ENCODE measurements around the gene RHBDD3. TPM values are rescaled to one million over a fixed set of nuclear protein-coding genes. Genes with fewer than 3 reads are reported as not detected.

RHBDD3 gene
- total and polyA plus RNA-seq, 2 of the 4 experiments (the other 2 are of a cell fraction) = 5.7 to 21.5 TPM

DNA sequence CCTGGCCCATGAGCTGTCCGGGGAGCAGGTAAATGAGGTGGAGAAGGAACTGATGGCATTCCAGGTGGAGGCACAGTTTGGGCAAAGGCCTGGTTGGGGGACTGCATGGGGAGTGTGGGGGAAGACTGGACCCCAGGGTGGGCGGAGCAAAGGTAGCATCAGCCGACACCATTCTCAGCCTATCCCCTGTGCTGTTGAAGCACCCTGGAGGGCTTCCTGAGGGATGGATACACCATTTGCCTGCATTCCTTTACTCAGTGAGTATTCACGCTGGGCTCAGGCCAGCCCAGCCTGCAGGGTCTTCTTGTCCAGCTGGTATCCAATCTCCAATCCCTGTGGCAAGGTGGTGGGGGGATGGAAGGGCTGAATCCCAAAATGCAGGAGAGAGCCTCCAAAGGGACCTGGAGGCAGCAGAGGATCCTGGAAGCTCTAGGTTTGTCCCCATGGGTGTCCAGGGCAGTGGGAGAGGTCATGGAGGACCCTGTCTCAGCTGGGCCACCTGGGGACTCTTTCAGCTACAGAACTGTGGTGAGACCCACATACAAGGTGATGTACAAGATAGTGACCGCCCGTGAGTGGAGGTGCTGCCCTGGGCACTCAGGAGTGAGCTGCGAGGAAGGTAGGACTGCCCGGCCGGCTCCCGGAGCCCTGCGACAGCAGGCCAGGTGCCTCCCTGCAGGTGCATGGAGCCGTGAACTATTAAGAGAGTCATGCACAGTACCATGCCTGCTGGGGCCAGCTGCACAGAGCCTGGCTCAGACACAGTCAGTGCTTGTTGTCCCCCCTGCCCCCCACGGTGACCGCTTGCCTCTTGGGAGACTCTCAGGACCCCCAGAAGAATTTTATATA lies 52.5 kb downstream of the RHBDD3 start:
- H3K9me1 ChIP-seq (ENCODE audit: insufficient read depth, low read length) = no peaks in the 10 kb centered on the region
- no TSS peak for BruUV-seq (replicated peaks)
- no peak overlapping the region for H2AFZ ChIP-seq (replicated peaks; ENCODE audit: low read length, poor library complexity)
- no peak overlapping the region for H2BK5ac ChIP-seq (ENCODE audit: low read depth, low read length, poor library complexity, severe bottlenecking)
- H2AK9ac ChIP-seq (replicated peaks; ENCODE audit: low read depth, low read length, poor library complexity) = peak overlapping the region; percentile 14
- no peaks in the 10 kb centered on the region for H3K79me1 ChIP-seq (ENCODE audit: low read depth in 1 of 2, low read length in 2 of 2)
- H3K4ac ChIP-seq (ENCODE audit: low read depth, low read length) = no peak overlapping the region
- no peak overlapping the region for H4K5ac ChIP-seq (ENCODE audit: low read depth, low read length)
- H3K18ac ChIP-seq (ENCODE audit: low read depth, low read length) = no peak overlapping the region
- H3K27ac ChIP-seq (ENCODE audit: insufficient read depth, low read length) = no peak overlapping the region
- dilution Hi-C loops (cut with HindIII; ENCODE audit: low sequenced_read_pairs, unreplicated experiment) (no loop called here), in situ Hi-C loops (cut with MboI; ENCODE audit: low sequenced_read_pairs) (no loop called here), intact Hi-C loops (cut with micrococcal nuclease) (no loop called here)
- H3K14ac ChIP-seq (replicated peaks; ENCODE audit: low read depth, low read length) = no peak overlapping the region
- ATAC-seq (ENCODE audit: low read depth) = no peak
- H4K8ac ChIP-seq (ENCODE audit: low read depth in 2 of 2, low read length in 2 of 2) = no peak overlapping the region
- H3K4me1 ChIP-seq (ENCODE audit: control insufficient read depth, insufficient read depth, low read length) = peaks cover 7% of the 10 kb centered on the region
- H3K9ac ChIP-seq (ENCODE audit: low read depth, low read length) = no peak overlapping the region
- H3K36me3 ChIP-seq (ENCODE audit: control insufficient read depth, insufficient read depth, low read length) = no peaks in the 10 kb centered on the region
- no peak overlapping the region for H3K4me2 ChIP-seq (ENCODE audit: low read depth, low read length)
- no peak overlapping the region for H3K23ac ChIP-seq (ENCODE audit: low read depth, low read length)
- ChIA-PET CTCF (no interaction called here), POLR2A (ENCODE audit: unreplicated experiment) (no interaction called here)
- H3K4me3 ChIP-seq (ENCODE audit: insufficient read depth, low read depth, low read length) = no peak overlapping the region
- DNase-seq = no peak
- TF ChIP-seq, protein P1, sequence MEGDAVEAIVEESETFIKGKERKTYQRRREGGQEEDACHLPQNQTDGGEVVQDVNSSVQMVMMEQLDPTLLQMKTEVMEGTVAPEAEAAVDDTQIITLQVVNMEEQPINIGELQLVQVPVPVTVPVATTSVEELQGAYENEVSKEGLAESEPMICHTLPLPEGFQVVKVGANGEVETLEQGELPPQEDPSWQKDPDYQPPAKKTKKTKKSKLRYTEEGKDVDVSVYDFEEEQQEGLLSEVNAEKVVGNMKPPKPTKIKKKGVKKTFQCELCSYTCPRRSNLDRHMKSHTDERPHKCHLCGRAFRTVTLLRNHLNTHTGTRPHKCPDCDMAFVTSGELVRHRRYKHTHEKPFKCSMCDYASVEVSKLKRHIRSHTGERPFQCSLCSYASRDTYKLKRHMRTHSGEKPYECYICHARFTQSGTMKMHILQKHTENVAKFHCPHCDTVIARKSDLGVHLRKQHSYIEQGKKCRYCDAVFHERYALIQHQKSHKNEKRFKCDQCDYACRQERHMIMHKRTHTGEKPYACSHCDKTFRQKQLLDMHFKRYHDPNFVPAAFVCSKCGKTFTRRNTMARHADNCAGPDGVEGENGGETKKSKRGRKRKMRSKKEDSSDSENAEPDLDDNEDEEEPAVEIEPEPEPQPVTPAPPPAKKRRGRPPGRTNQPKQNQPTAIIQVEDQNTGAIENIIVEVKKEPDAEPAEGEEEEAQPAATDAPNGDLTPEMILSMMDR (conservative IDR thresholded peaks at IDR 0.05; ENCODE audit: low read depth, low read length) = no peak
- TF ChIP-seq RCOR1 (IDR thresholded peaks at IDR 0.05; ENCODE audit: insufficient replicate concordance, low read length) (no peak), MAFK (IDR thresholded peaks at IDR 0.05; ENCODE audit: low read depth, low read length) (no peak), RFX5 (IDR thresholded peaks at IDR 0.05; ENCODE audit: low read depth, low read length) (no peak), NFE2L2 (IDR thresholded peaks at IDR 0.05; ENCODE audit: low read depth, low read length) (no peak)
- TF ChIP-seq, protein P2, sequence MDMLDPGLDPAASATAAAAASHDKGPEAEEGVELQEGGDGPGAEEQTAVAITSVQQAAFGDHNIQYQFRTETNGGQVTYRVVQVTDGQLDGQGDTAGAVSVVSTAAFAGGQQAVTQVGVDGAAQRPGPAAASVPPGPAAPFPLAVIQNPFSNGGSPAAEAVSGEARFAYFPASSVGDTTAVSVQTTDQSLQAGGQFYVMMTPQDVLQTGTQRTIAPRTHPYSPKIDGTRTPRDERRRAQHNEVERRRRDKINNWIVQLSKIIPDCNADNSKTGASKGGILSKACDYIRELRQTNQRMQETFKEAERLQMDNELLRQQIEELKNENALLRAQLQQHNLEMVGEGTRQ (IDR thresholded peaks at IDR 0.05; ENCODE audit: low read depth, low read length) = no peak
- no peak overlapping the region for H2AK5ac ChIP-seq (ENCODE audit: low read depth, low read length)
- no peak overlapping the region for H4K91ac ChIP-seq (ENCODE audit: insufficient read depth, low read depth, low read length)
- no peak overlapping the region for H2BK20ac ChIP-seq (ENCODE audit: low read depth, low read length)
- 76% methylated on average over 5 of the region's 14 CpGs; no CpG with 5 or more reads in 1 of the 2 experiments for WGBS, 2 experiments (ENCODE audit: extremely low coverage in 2 of 2, insufficient read length in 1 of 2)
- H3K56ac ChIP-seq (ENCODE audit: extremely low read depth, insufficient read depth, low read length) = no peak overlapping the region
- H2BK120ac ChIP-seq (ENCODE audit: low read depth, low read length) = no peak overlapping the region
- no peak overlapping the region for H2BK15ac ChIP-seq (ENCODE audit: low read depth, low read length)
- no peaks in the 10 kb centered on the region; the same call in 1 of the 2 replicates for H4K20me1 ChIP-seq (ENCODE audit: insufficient read depth, low read length)
- H3K27me3 ChIP-seq (ENCODE audit: control insufficient read depth, insufficient read depth, low read length) = peaks cover 15% of the 10 kb centered on the region
- H3K9me3 ChIP-seq (ENCODE audit: control insufficient read depth, insufficient read depth, low read length) = no peaks in the 10 kb centered on the region

Measured in IMR-90 (cell line).